Lung (tissue), 12 donors: ENCODE data around the gene HRCT1. TPM values are rescaled to one million over a fixed set of nuclear protein-coding genes. Genes with fewer than 3 reads are reported as not detected.
A peak's percentile ranks its signal among the peaks of the same experiment; 100 is the strongest.

Experiments used
- ATAC-seq: fragments of 200-7000 bp; cut with Tn5 transposase; one replicate; pipeline ENCODE4 v1.9.1; 2020; ENCODE audit warnings: moderate number of reproducible peaks; ENCODE audit not compliant: insufficient read depth, low FRiP score
- DNase-seq, 3 donors: peaks; one replicate each; pipeline ENCODE4 v3.0.0-alpha.2; 2013 to 2017
- H3K27ac ChIP-seq, 2 donors: one replicate each; pipeline ENCODE4 v1.5.1; 2013; ENCODE audit warnings: mild to moderate bottlenecking in 2 of 2, moderate library complexity in 2 of 2, control low read depth in 1 of 2, inconsistent platforms in 1 of 2, low read depth in 1 of 2, low read length in 1 of 2
- H3K27me3 ChIP-seq, 3 donors: one replicate each; pipeline ENCODE4 v1.5.1; 2013; ENCODE audit warnings: low read length in 2 of 3; ENCODE audit not compliant: control insufficient read depth in 3 of 3, insufficient read depth in 3 of 3
- H3K36me3 ChIP-seq, 4 donors: one replicate each; pipeline ENCODE4 v1.5.1; 2013; ENCODE audit warnings: low read length in 4 of 4, mild to moderate bottlenecking in 1 of 4, moderate library complexity in 1 of 4; ENCODE audit not compliant: control insufficient read depth in 4 of 4, insufficient read depth in 4 of 4
- H3K4me1 ChIP-seq, 5 donors: one replicate each; pipeline ENCODE4 v1.5.1; 2013; ENCODE audit warnings: low read length in 5 of 5, mild to moderate bottlenecking in 2 of 5, moderate library complexity in 1 of 5; ENCODE audit not compliant: control insufficient read depth in 5 of 5, insufficient read depth in 5 of 5
- H3K4me3 ChIP-seq: one replicate; pipeline ENCODE4 v1.5.1; 2013; ENCODE audit warnings: mild to moderate bottlenecking, control low read depth, moderate library complexity
- H3K9ac ChIP-seq, 2 donors: one replicate each; pipeline ENCODE4 v1.5.1; 2013; ENCODE audit warnings: low read length in 2 of 2, control low read depth in 1 of 2; ENCODE audit not compliant: insufficient read depth in 1 of 2
- H3K9me3 ChIP-seq, 4 donors: one replicate each; pipeline ENCODE4 v1.5.1; 2013; ENCODE audit warnings: low read length in 3 of 4, mild to moderate bottlenecking in 1 of 4, moderate library complexity in 1 of 4; ENCODE audit not compliant: control insufficient read depth in 4 of 4, insufficient read depth in 3 of 4
- WGBS, 2 donors: extraction: QIAGEN DNeasy Blood & Tissue Kit; methylation state at CpG; one replicate each; pipeline ENCODE4 v1.1.7; 2013; 5-methylcytosine and 5-hydroxymethylcytosine counted together
- polyA plus RNA-seq, 2 donors: library from polyadenylated mRNA; stranded (reverse); fragments of 200-250 nt; gene quantifications; one replicate each; pipeline ENCODE4 v1.2.1, GENCODE V29; 2013
- total RNA-seq, 2 donors: library from RNA; depleted of rRNA in 1 of 2; stranded (reverse); fragments of >200 nt in 1 of 2; gene quantifications; one replicate each; pipeline ENCODE4 v1.2.1, GENCODE V29; 2014 to 2021
- TF ChIP-seq, protein P1 (sequence below): IDR thresholded peaks from 2 replicates; pipeline ENCODE4 v1.5.1; 2012; ENCODE audit warnings: mild to moderate bottlenecking; ENCODE audit errors: control extremely low read depth, extremely low read depth
- donor health status: control.
- donor health status: control.
- donor health status: Bipolar disorder and iron deficiency.
- donor health status: healthy.
- donor health status: DM: yes; HTN: yes; CAD: no.

The HRCT1 gene
- total and polyA plus RNA-seq, 4 donors = 1.7 to 14.1 (median 6.3) TPM; not detected in 1

DNA sequence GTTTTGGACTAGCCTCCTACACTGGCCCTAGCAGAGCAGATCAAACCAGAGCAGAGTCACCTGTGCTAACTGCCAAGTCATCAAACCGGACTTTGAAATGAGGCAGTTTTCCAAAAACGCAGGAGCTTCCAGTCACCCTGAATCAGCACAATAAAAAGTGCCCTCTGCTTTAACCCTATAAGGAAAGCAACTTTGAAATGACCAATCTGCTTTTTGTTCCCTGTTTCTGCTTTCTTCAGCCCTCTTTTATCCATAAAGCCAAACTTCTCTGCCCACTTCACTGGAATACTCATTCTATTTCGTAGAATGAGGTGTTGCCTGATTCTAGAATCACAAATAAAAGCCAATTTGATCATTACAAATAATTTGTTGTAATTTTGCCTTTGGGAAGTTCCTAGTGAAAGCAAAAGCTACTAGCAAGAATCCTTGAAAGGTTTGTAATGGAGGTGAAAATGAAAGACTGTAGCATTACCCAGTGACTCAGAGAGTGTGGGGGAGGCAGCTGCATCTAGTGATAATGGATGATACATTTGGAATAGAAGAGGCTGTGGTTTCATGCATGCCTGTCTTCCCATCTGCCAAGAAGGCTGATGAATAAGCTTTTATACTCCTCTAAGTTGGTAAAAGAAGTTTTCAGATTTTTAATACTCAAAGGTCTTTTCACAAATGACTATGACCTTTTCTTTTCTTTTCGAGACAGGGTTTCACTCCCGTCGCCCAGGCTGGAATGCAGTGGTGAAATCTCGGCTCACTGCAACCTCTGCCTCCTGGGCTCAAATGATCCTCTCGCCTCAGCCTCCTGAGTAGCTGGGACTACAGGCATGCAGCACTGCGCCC lies 18.1 kb downstream of the HRCT1 start:
- Histone ChIP-seq H3K27me3 (no peaks in the 10 kb centered on the region), H3K4me1 (peaks cover 0 to 9% (median 0%) of the 10 kb centered on the region in 5 donors), H3K4me3 (no peak overlapping the region), H3K9me3 (peaks cover 0 to 1% (median 0%) of the 10 kb centered on the region in 4 donors), H3K27ac (peak overlapping the region in 1 of 2 donors; percentile 35), H3K36me3 (no peaks in the 10 kb centered on the region), H3K9ac (no peak overlapping the region)
- WGBS, 2 donors = 65 to 72% methylated on average over 9 of the region's 9 CpGs
- TF ChIP-seq, protein P1, sequence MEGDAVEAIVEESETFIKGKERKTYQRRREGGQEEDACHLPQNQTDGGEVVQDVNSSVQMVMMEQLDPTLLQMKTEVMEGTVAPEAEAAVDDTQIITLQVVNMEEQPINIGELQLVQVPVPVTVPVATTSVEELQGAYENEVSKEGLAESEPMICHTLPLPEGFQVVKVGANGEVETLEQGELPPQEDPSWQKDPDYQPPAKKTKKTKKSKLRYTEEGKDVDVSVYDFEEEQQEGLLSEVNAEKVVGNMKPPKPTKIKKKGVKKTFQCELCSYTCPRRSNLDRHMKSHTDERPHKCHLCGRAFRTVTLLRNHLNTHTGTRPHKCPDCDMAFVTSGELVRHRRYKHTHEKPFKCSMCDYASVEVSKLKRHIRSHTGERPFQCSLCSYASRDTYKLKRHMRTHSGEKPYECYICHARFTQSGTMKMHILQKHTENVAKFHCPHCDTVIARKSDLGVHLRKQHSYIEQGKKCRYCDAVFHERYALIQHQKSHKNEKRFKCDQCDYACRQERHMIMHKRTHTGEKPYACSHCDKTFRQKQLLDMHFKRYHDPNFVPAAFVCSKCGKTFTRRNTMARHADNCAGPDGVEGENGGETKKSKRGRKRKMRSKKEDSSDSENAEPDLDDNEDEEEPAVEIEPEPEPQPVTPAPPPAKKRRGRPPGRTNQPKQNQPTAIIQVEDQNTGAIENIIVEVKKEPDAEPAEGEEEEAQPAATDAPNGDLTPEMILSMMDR = no peak
- peak; percentile 78 for ATAC-seq
- no peak for DNase-seq

DNA sequence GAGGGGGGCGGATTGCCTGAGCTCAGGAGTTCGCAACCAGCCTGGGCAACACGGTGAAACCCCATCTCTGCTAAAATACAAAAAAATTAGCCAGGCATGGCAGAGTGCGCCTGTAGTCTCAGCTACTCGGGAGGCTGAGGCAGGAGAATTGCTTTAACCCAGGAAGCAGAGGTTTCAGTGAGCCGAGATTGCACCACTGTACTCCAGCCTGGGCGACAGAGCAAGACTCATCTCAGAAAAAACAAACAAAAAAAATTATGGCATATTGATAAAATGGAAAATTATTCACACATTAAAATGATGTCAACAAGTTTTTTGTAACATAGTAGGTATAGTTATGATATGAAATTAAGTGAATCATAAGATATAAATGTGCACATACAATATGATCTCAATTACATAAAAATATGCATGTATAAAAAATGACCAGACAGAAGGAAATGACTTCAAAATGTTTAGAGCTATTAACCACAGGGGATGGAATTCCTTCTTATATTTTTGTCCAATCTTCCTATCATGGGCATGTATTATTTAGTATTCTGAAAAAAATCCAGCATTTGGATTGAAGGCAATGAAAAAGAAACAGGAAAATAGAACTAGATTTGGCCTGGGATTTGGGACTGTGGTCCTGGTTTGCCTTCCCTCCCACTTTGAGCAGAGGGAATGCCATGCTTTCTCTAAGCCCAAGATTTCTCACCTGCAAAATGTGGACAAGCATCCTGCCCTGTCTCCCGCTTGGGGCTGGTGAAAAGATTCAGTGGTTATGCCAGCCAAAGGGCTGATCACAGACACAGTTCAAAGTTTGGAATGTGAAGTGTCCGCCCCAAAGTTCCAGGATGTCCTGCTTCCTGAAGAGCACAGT lies 22.8 kb downstream of the HRCT1 start:
- H3K27ac ChIP-seq = peak overlapping the region in 1 of 2 donors; percentile 45

DNA sequence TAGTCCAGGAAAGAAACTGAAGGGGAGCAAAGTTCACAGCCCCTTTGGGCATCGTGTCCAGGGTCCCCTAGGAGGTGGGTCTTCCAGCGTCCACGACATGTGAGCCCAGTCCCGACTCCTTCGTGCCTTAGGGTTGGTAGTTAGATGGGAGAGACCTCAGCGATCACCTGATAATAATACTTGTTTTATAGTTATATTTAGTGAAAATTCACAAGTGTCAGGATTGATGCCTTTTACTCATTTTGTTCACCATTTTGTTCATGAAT lies 23.4 kb downstream of the HRCT1 start:
- ATAC-seq (no peak), DNase-seq (no peak)
- Histone ChIP-seq H3K27me3 (no peaks in the 10 kb centered on the region), H3K4me1 (peaks cover 0 to 4% (median 0%) of the 10 kb centered on the region in 5 donors), H3K9me3 (peaks cover 0 to 1% (median 0%) of the 10 kb centered on the region in 4 donors), H3K36me3 (no peaks in the 10 kb centered on the region), H3K4me3 (no peak overlapping the region), H3K27ac (peak overlapping the region in 1 of 2 donors; percentile 45), H3K9ac (no peak overlapping the region)
- TF ChIP-seq, protein P1 = no peak
- WGBS, 2 donors = 73 to 83% methylated on average over 6 of the region's 6 CpGs

More for the DNA sequence above, 22.8 kb downstream of the HRCT1 start:
- Histone ChIP-seq H3K27me3 (no peaks in the 10 kb centered on the region), H3K36me3 (no peaks in the 10 kb centered on the region), H3K4me1 (peaks cover 0 to 4% (median 0%) of the 10 kb centered on the region in 5 donors), H3K9ac (no peak overlapping the region), H3K4me3 (no peak overlapping the region), H3K9me3 (peaks cover 0 to 1% (median 0%) of the 10 kb centered on the region in 4 donors)
- ATAC-seq (no peak), DNase-seq (no peak)
- 80 to 87% methylated on average over 9 of the region's 9 CpGs for whole genome bisulfite sequencing, 2 donors
- TF ChIP-seq, protein P1 = no peak
